ENCODE results near the gene LEP.
"Not testable (repeated sequence)": the region's sequence is repeated elsewhere in the genome, so short reads cannot be mapped to it uniquely, and the experiment has no call there.

The LEP gene

GRCh38 chr7:128274246-128274883 is 33.3 kb downstream of the LEP start:
- DNase-seq = no peak

GRCh38 chr7:128274884-128275603 is 34.0 kb downstream of the LEP start:
- DNase-seq = no peak

- peak; percentile 25 for DNase-seq
Observed at GRCh38 chr7:128275681-128276080, 34.6 kb downstream of the LEP start.

- DNase-seq = no peak
Observed at GRCh38 chr7:128278366-128278765, 37.3 kb downstream of the LEP start.

GRCh38 chr7:128279124-128279713 is 38.1 kb downstream of the LEP start:
- DNase-seq = no peak

GRCh38 chr7:128280451-128280850 is 39.4 kb downstream of the LEP start:
- peak; percentile 7 for DNase-seq

GRCh38 chr7:128281605-128282380 is 40.7 kb downstream of the LEP start:
- DNase-seq = peak; percentile 10

GRCh38 chr7:128284102-128284501 is 43.0 kb downstream of the LEP start:
- DNase-seq = no peak

GRCh38 chr7:128287556-128287955 is 46.5 kb downstream of the LEP start:
- DNase-seq = no peak

- DNase-seq = not testable (repeated sequence)
Observed at GRCh38 chr7:128298004-128298403, 56.9 kb downstream of the LEP start.

- DNase-seq = no peak
Observed at GRCh38 chr7:128299109-128299607, 58.1 kb downstream of the LEP start.

GRCh38 chr7:128302139-128302538 is 61.1 kb downstream of the LEP start:
- no peak for DNase-seq

- DNase-seq = no peak
Observed at GRCh38 chr7:128303133-128303532, 62.1 kb downstream of the LEP start.

GRCh38 chr7:128303643-128304042 is 62.6 kb downstream of the LEP start:
- no peak for DNase-seq

- DNase-seq = no peak
Observed at GRCh38 chr7:128304212-128304611, 63.1 kb downstream of the LEP start.

- DNase-seq = no peak
Observed at GRCh38 chr7:128307061-128307460, 66.0 kb downstream of the LEP start.

Measured in activated CD8-positive, alpha-beta memory T cell treated with anti-CD3 and anti-CD28 coated beads, Interleukin-2, amount 50 U/mL, for 48 hours (primary cell).